Bone marrow (tissue), 2 donors: ENCODE measurements around the gene WASHC1.
"Not testable (repeated sequence)": the region's sequence is repeated elsewhere in the genome, so short reads cannot be mapped to it uniquely, and the experiment has no call there.

Source experiments
- DNase-seq, 2 donors: peaks; one replicate each; lab custom pipeline; 2025; lab: John Stamatoyannopoulos, UW

The WASHC1 gene

GRCh38 chr9:29356-29755 lies at the start of gene WASHC1:
TSS of gene WASHC1 (minus strand) at chr9:29456. CDS start at chr9:24999, 4,457 bp downstream.
- not testable (repeated sequence) for DNase-seq

- DNase-seq: not testable (repeated sequence)
Measured at GRCh38 chr9:78333-78732, 49.1 kb upstream of the WASHC1 start.

GRCh38 chr9:76389-76788 lies 47.1 kb upstream of the WASHC1 start:
- DNase-seq: not testable (repeated sequence)

GRCh38 chr9:73900-74525 lies 44.8 kb upstream of the WASHC1 start:
- not testable (repeated sequence) for DNase-seq

- DNase-seq: not testable (repeated sequence)
Measured at GRCh38 chr9:73076-73899, 44.0 kb upstream of the WASHC1 start.

- DNase-seq: not testable (repeated sequence)
Measured at GRCh38 chr9:63031-63629, 33.9 kb upstream of the WASHC1 start.

GRCh38 chr9:52678-53077 lies 23.4 kb upstream of the WASHC1 start:
- DNase-seq: not testable (repeated sequence)

- DNase-seq: not testable (repeated sequence)
Measured at GRCh38 chr9:48190-48842, 19.1 kb upstream of the WASHC1 start.

GRCh38 chr9:46639-47271 lies 17.5 kb upstream of the WASHC1 start:
- DNase-seq: not testable (repeated sequence)

- not testable (repeated sequence) for DNase-seq
Measured at GRCh38 chr9:46164-46563, 16.9 kb upstream of the WASHC1 start.

- not testable (repeated sequence) for DNase-seq
Measured at GRCh38 chr9:45180-45878, 16.1 kb upstream of the WASHC1 start.

- not testable (repeated sequence) for DNase-seq
Measured at GRCh38 chr9:44416-44815, 15.2 kb upstream of the WASHC1 start.

- DNase-seq: not testable (repeated sequence)
Measured at GRCh38 chr9:43636-44035, 14.4 kb upstream of the WASHC1 start.

GRCh38 chr9:43116-43515 lies 13.9 kb upstream of the WASHC1 start:
- not testable (repeated sequence) for DNase-seq

- not testable (repeated sequence) for DNase-seq
Measured at GRCh38 chr9:41819-42218, 12.6 kb upstream of the WASHC1 start.

GRCh38 chr9:41261-41676 lies 12.0 kb upstream of the WASHC1 start:
- DNase-seq: not testable (repeated sequence)

- not testable (repeated sequence) for DNase-seq
Measured at GRCh38 chr9:32308-32707, 3.1 kb upstream of the WASHC1 start.

- DNase-seq: not testable (repeated sequence)
Measured at GRCh38 chr9:28775-29174, 481 bp downstream of the WASHC1 start.

GRCh38 chr9:21621-22020 lies 7.6 kb downstream of the WASHC1 start:
- DNase-seq: not testable (repeated sequence)

- DNase-seq: not testable (repeated sequence)
Measured at GRCh38 chr9:16875-17274, 12.4 kb downstream of the WASHC1 start.
